ENCODE data around the gene BCL2L1.

The BCL2L1 gene

DNA sequence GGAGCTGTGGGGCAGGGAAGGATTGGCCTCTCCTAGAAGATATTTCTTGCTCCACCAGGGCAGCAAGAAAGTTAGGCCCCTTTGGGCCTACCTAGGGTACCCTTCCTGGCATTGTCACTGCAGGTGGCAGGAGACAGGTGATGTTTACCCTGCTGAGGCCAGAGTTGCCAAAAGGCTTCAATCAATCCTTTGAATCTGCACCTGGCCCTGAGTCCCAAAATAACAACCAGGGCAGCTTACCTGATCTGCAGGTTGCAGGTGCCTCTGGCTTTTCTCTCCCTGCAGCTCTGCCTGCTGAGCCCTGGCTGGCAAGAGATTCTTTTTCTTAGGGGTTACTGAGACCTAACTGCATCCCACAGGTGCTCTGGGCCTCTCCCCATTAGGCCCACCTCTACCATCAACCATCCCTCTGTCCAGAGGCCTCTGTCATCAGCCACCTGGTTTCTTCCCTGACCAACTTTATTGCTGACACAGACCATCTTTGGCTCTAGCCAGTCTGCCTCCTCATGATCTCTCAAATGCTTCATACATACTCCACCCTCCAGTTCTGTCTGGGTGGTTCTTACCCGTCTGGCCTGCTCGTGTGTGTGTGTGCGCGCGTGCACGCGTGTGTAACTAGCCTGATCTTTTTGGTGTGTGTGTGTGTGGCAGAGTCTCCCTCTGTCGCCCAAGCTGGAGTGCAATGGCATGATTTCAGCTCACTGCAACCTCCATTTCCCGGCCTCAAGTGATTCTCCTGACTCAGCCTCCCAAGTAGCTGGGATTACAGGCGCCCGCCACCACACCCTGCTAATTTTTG, 13.7 kb downstream of the BCL2L1 start:
- 93 to 95% methylated on average over 11 of the region's 11 CpGs for WGBS, 2 experiments
- Histone ChIP-seq H3K4me3 (ENCODE audit: insufficient read depth, low read depth, low read length) (no peak overlapping the region), H3K36me3 (ENCODE audit: control insufficient read depth, insufficient read depth, low read length) (peaks cover 15% of the 10 kb centered on the region), H3K27me3 (ENCODE audit: control insufficient read depth, insufficient read depth, low read length, poor library complexity, severe bottlenecking) (no peaks in the 10 kb centered on the region), H3K9me3 (ENCODE audit: control insufficient read depth, low read length) (no peaks in the 10 kb centered on the region), H3K4me1 (ENCODE audit: control insufficient read depth, insufficient read depth, low read length) (peaks cover 35% of the 10 kb centered on the region), H3K27ac (ENCODE audit: insufficient read depth, low read depth, low read length, poor library complexity, severe bottlenecking) (no peak overlapping the region)

- peaks cover 29% of the 10 kb centered on the region for H3K4me1 ChIP-seq (ENCODE audit: control insufficient read depth, insufficient read depth, low read length)
- no peak overlapping the region for H3K27ac ChIP-seq (ENCODE audit: insufficient read depth, low read depth, low read length, poor library complexity, severe bottlenecking)
- H3K4me3 ChIP-seq (ENCODE audit: insufficient read depth, low read depth, low read length): no peak overlapping the region
- peaks cover 15% of the 10 kb centered on the region for H3K36me3 ChIP-seq (ENCODE audit: control insufficient read depth, insufficient read depth, low read length)
- H3K27me3 ChIP-seq (ENCODE audit: control insufficient read depth, insufficient read depth, low read length, poor library complexity, severe bottlenecking): no peaks in the 10 kb centered on the region
- no peaks in the 10 kb centered on the region for H3K9me3 ChIP-seq (ENCODE audit: control insufficient read depth, low read length)
- WGBS, 2 experiments: 59 to 74% methylated on average over 2 of the region's 2 CpGs
These were observed 14.5 kb downstream of the BCL2L1 start for GRCh38 chr20:31707994-31708735.

GRCh38 chr20:31707258-31707615, 15.4 kb downstream of the BCL2L1 start:
- H3K4me3 ChIP-seq (ENCODE audit: insufficient read depth, low read depth, low read length): no peak overlapping the region
- 88 to 94% methylated on average over 5 of the region's 5 CpGs for WGBS, 2 experiments
- H3K9me3 ChIP-seq (ENCODE audit: control insufficient read depth, low read length): no peaks in the 10 kb centered on the region
- H3K27ac ChIP-seq (ENCODE audit: insufficient read depth, low read depth, low read length, poor library complexity, severe bottlenecking): no peak overlapping the region
- H3K4me1 ChIP-seq (ENCODE audit: control insufficient read depth, insufficient read depth, low read length): peaks cover 20% of the 10 kb centered on the region
- no peaks in the 10 kb centered on the region for H3K27me3 ChIP-seq (ENCODE audit: control insufficient read depth, insufficient read depth, low read length, poor library complexity, severe bottlenecking)
- peaks cover 15% of the 10 kb centered on the region for H3K36me3 ChIP-seq (ENCODE audit: control insufficient read depth, insufficient read depth, low read length)

- Histone ChIP-seq H3K4me1 (ENCODE audit: control insufficient read depth, insufficient read depth, low read length) (peaks cover 15% of the 10 kb centered on the region), H3K27ac (ENCODE audit: insufficient read depth, low read depth, low read length, poor library complexity, severe bottlenecking) (no peak overlapping the region), H3K27me3 (ENCODE audit: control insufficient read depth, insufficient read depth, low read length, poor library complexity, severe bottlenecking) (no peaks in the 10 kb centered on the region), H3K4me3 (ENCODE audit: insufficient read depth, low read depth, low read length) (no peak overlapping the region), H3K9me3 (ENCODE audit: control insufficient read depth, low read length) (no peaks in the 10 kb centered on the region), H3K36me3 (ENCODE audit: control insufficient read depth, insufficient read depth, low read length) (peaks cover 15% of the 10 kb centered on the region)
- 94 to 96% methylated on average over 2 of the region's 2 CpGs for WGBS, 2 experiments
These were observed 15.9 kb downstream of the BCL2L1 start for GRCh38 chr20:31706607-31707257.

DNA sequence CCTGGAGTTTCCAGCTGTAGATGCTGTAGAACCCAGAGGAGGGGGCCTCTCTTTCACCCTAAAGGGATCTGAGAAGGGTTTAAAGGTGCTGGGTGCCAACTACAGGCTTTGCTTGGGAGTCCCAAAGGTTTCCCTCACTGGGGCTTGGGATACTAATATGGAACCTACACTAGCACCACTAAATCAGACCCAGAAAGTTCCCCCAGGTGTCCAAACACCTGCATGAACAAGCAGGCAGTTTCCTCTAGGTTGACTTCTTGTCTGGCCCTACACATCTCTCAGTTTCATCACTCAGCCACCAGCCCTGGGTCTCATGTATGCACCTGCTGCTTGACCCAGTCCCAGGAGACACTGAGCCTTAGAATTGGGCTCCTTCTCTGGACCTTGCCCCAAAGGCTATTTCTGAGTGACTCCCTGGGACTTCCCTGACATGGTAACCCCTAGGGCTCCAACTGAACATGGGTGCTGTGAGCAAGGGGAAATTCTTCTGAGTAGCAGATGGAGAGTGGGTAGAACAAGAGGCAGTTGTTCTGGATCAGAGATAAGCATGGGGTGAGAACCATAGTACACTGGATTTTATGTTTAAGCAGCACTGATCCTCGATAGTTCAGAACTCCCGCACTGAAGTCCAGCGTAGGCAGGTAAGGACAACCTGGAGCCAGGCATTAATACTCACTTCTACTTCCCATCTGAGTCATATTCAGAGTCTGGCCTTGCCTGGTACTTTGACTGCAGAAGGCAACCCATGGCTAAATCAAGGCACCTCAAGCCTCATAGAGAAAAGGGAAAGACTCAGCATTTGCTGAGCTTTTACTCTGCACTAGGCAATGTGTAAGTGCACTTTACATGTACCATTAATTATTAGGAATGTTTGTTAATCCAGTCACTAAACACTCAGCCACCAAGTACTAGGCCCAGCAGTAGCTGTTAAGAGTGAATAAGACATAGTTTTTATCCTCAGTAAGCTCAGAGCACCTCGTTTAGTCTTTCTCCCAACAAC, 16.8 kb downstream of the BCL2L1 start:
- Histone ChIP-seq H3K4me3 (ENCODE audit: insufficient read depth, low read depth, low read length) (no peak overlapping the region), H3K4me1 (ENCODE audit: control insufficient read depth, insufficient read depth, low read length) (peaks cover 13% of the 10 kb centered on the region), H3K9me3 (ENCODE audit: control insufficient read depth, low read length) (no peaks in the 10 kb centered on the region), H3K36me3 (ENCODE audit: control insufficient read depth, insufficient read depth, low read length) (peaks cover 11% of the 10 kb centered on the region), H3K27me3 (ENCODE audit: control insufficient read depth, insufficient read depth, low read length, poor library complexity, severe bottlenecking) (no peaks in the 10 kb centered on the region), H3K27ac (ENCODE audit: insufficient read depth, low read depth, low read length, poor library complexity, severe bottlenecking) (no peak overlapping the region)
- 96% methylated on average over 4 of the region's 4 CpGs for WGBS, 2 experiments

- H3K4me3 ChIP-seq (ENCODE audit: insufficient read depth, low read depth, low read length): no peak overlapping the region
- H3K27ac ChIP-seq (ENCODE audit: insufficient read depth, low read depth, low read length, poor library complexity, severe bottlenecking): no peak overlapping the region
- H3K9me3 ChIP-seq (ENCODE audit: control insufficient read depth, low read length): no peaks in the 10 kb centered on the region
- H3K27me3 ChIP-seq (ENCODE audit: control insufficient read depth, insufficient read depth, low read length, poor library complexity, severe bottlenecking): no peaks in the 10 kb centered on the region
- peaks cover 8% of the 10 kb centered on the region for H3K36me3 ChIP-seq (ENCODE audit: control insufficient read depth, insufficient read depth, low read length)
- H3K4me1 ChIP-seq (ENCODE audit: control insufficient read depth, insufficient read depth, low read length): peaks cover 13% of the 10 kb centered on the region
These were observed 17.5 kb downstream of the BCL2L1 start for GRCh38 chr20:31705191-31705590.

GRCh38 chr20:31704225-31705119, 18.2 kb downstream of the BCL2L1 start:
- Histone ChIP-seq H3K4me3 (ENCODE audit: insufficient read depth, low read depth, low read length) (no peak overlapping the region), H3K36me3 (ENCODE audit: control insufficient read depth, insufficient read depth, low read length) (peaks cover 8% of the 10 kb centered on the region), H3K4me1 (ENCODE audit: control insufficient read depth, insufficient read depth, low read length) (peaks cover 13% of the 10 kb centered on the region), H3K9me3 (ENCODE audit: control insufficient read depth, low read length) (no peaks in the 10 kb centered on the region), H3K27ac (ENCODE audit: insufficient read depth, low read depth, low read length, poor library complexity, severe bottlenecking) (no peak overlapping the region), H3K27me3 (ENCODE audit: control insufficient read depth, insufficient read depth, low read length, poor library complexity, severe bottlenecking) (no peaks in the 10 kb centered on the region)
- 93 to 94% methylated on average over 10 to 11 of the region's 11 CpGs for WGBS, 2 experiments

DNA sequence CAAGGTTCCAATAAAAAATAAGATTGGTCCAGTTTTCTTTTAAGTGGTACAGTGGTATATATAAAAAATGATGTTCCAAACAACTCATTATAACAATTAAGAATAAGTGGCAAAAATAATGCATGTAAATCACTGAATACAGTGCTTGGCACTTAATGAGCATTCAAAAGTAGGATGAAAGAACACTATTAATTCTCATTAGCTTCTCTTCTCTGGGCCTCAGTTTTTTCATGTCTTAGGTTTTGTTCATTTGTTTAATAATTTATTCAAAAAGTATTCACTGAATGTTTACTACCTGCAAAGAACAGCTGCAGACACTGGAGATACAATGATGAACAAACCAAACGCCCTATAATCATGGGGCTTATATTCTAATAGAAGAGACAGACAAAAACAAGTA, 21.1 kb downstream of the BCL2L1 start:
- peaks cover 5% of the 10 kb centered on the region for H3K36me3 ChIP-seq (ENCODE audit: control insufficient read depth, insufficient read depth, low read length)
- H3K27ac ChIP-seq (ENCODE audit: insufficient read depth, low read depth, low read length, poor library complexity, severe bottlenecking): no peak overlapping the region
- H3K4me1 ChIP-seq (ENCODE audit: control insufficient read depth, insufficient read depth, low read length): no peaks in the 10 kb centered on the region
- H3K9me3 ChIP-seq (ENCODE audit: control insufficient read depth, low read length): no peaks in the 10 kb centered on the region
- no peak overlapping the region for H3K4me3 ChIP-seq (ENCODE audit: insufficient read depth, low read depth, low read length)
- 100% methylated on average over 1 of the region's 1 CpG; no CpG with 5 or more reads in 1 of the 2 experiments for WGBS, 2 experiments
- H3K27me3 ChIP-seq (ENCODE audit: control insufficient read depth, insufficient read depth, low read length, poor library complexity, severe bottlenecking): no peaks in the 10 kb centered on the region

DNA sequence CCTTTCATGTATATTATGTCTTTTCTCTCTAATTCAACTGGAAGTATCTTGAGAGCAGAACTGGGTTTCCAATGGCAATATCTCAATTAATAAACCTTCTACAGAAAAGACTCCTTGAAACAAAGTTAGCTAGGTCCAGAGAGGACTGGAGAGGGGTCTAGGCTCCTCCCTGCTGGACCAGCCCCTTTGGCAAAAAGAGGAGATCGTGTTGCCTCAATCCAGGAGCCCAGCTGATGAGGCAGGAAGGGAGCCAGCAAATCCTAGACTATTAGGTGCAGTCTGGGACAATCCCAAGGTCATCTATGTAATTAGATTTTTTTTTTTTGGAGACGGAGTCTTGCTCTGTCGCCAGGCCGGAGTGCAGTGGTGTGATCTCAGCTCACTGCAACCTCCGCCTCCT, 21.9 kb downstream of the BCL2L1 start:
- H3K4me1 ChIP-seq (ENCODE audit: control insufficient read depth, insufficient read depth, low read length): no peaks in the 10 kb centered on the region
- H3K27ac ChIP-seq (ENCODE audit: insufficient read depth, low read depth, low read length, poor library complexity, severe bottlenecking): no peak overlapping the region
- H3K27me3 ChIP-seq (ENCODE audit: control insufficient read depth, insufficient read depth, low read length, poor library complexity, severe bottlenecking): no peaks in the 10 kb centered on the region
- H3K9me3 ChIP-seq (ENCODE audit: control insufficient read depth, low read length): no peaks in the 10 kb centered on the region
- H3K4me3 ChIP-seq (ENCODE audit: insufficient read depth, low read depth, low read length): no peak overlapping the region
- WGBS, 2 experiments: 84 to 92% methylated on average over 5 of the region's 5 CpGs
- peaks cover 6% of the 10 kb centered on the region for H3K36me3 ChIP-seq (ENCODE audit: control insufficient read depth, insufficient read depth, low read length)

Data from ectodermal cell (in vitro differentiated cells).